ENCODE results near the gene CPNE5. TPM values are rescaled to one million over a fixed set of nuclear protein-coding genes. Genes with fewer than 3 reads are reported as not detected.

Gene CPNE5
- total and polyA plus RNA-seq, 9 of the 15 experiments (the other 6 are each of a cell fraction or from before 2014, with no cell fraction given), result 0.14 to 1.0 (median 0.46) TPM; not detected in 2

DNA sequence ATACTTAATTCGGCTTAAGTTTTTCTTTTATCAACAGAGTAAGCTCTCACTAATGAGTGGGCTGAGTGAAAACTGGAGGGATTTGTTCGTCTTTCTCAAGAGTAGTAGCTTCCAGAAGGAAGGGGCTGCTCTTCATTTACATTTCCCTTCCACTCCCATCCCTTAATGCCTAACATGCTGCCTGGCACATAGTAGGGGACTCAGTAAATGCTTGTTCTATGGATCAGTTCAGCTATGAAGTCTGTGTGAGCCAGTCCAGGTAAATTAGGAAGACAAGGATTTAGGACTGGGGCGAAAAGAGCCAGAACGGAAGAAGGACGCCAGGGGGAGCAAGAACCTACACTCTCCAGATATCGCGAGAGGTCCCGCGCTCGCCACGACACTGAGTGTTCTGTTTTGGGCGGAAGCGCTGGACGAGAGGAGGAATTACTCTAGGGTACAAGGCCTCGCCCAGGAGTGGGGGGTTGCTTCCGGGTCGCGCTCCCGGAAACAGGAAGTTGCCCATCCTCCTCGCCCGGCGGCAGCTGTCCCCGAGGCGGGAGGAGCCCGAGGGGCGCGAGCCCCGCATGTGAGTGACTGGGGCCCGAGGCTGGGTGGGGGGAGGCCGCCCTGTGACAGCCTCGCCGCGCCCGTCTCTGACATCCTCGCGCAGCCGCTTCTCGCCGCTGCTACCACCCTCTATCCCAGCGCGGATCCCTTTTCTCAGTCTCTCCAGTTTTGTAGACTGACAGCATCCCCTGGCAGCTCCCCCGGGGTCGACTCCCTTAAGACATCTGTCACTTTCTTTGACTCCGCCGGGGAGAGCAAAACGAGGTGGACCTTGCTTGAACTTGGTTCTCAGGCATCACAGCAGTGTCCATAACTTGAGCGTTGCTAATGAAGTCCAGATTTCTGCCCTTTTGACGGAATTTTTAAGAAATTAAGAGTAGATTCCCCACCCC is 46.5 kb upstream of the CPNE5 start, which contains the start of gene C6orf89 (continued):
- TF ChIP-seq, protein P1, sequence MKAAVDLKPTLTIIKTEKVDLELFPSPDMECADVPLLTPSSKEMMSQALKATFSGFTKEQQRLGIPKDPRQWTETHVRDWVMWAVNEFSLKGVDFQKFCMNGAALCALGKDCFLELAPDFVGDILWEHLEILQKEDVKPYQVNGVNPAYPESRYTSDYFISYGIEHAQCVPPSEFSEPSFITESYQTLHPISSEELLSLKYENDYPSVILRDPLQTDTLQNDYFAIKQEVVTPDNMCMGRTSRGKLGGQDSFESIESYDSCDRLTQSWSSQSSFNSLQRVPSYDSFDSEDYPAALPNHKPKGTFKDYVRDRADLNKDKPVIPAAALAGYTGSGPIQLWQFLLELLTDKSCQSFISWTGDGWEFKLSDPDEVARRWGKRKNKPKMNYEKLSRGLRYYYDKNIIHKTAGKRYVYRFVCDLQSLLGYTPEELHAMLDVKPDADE (conservative IDR thresholded peaks at IDR 0.05; ENCODE audit: control insufficient read depth, low read depth, low read length), result peak; percentile 93
- TF ChIP-seq, protein P2, sequence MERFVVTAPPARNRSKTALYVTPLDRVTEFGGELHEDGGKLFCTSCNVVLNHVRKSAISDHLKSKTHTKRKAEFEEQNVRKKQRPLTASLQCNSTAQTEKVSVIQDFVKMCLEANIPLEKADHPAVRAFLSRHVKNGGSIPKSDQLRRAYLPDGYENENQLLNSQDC (CRISPR knock-in tag; IDR thresholded peaks at IDR 0.05), result peak; percentile 78; the same call in 1 of the 2 replicates
- TF ChIP-seq MXI1 (IDR thresholded peaks at IDR 0.05; ENCODE audit: low read depth, low read length), result peak; percentile 70; the same call in 1 of the 2 replicates
- TF ChIP-seq, protein P3, sequence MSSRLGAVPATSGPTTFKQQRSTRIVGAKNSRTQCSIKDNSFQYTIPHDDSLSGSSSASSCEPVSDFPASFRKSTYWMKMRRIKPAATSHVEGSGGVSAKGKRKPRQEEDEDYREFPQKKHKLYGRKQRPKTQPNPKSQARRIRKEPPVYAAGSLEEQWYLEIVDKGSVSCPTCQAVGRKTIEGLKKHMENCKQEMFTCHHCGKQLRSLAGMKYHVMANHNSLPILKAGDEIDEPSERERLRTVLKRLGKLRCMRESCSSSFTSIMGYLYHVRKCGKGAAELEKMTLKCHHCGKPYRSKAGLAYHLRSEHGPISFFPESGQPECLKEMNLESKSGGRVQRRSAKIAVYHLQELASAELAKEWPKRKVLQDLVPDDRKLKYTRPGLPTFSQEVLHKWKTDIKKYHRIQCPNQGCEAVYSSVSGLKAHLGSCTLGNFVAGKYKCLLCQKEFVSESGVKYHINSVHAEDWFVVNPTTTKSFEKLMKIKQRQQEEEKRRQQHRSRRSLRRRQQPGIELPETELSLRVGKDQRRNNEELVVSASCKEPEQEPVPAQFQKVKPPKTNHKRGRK (tag; IDR thresholded peaks at IDR 0.05), result no peak
- TF ChIP-seq CBX2 (IDR thresholded peaks at IDR 0.05; ENCODE audit: insufficient read depth, low read length, poor library complexity, severe bottlenecking), result no peak
- TF ChIP-seq FIP1L1 (IDR thresholded peaks at IDR 0.05; ENCODE audit: low read depth, low read length, poor library complexity, severe bottlenecking), result peak; percentile 42
- peak; percentile 85 for TF ChIP-seq TAF1 (IDR thresholded peaks at IDR 0.05; ENCODE audit: control insufficient read depth, extremely low read depth, insufficient read depth, low read length, severe bottlenecking)
- TF ChIP-seq TEAD4 (IDR thresholded peaks at IDR 0.05; ENCODE audit: low read length), result no peak; the same call in 1 of the 2 replicates
- TF ChIP-seq TEAD4 (CRISPR knock-in tag; IDR thresholded peaks at IDR 0.05; ENCODE audit: borderline replicate concordance), result no peak
- TF ChIP-seq ZNF431 (CRISPR knock-in tag; IDR thresholded peaks at IDR 0.05), result peak; percentile 76
- no peak for TF ChIP-seq ZC3H8 (IDR thresholded peaks at IDR 0.05)
- TF ChIP-seq PCBP2 (IDR thresholded peaks at IDR 0.05; ENCODE audit: low read depth, low read length, poor library complexity, severe bottlenecking), result no peak
- TF ChIP-seq, protein P4, sequence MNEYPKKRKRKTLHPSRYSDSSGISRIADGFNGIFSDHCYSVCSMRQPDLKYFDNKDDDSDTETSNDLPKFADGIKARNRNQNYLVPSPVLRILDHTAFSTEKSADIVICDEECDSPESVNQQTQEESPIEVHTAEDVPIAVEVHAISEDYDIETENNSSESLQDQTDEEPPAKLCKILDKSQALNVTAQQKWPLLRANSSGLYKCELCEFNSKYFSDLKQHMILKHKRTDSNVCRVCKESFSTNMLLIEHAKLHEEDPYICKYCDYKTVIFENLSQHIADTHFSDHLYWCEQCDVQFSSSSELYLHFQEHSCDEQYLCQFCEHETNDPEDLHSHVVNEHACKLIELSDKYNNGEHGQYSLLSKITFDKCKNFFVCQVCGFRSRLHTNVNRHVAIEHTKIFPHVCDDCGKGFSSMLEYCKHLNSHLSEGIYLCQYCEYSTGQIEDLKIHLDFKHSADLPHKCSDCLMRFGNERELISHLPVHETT (CRISPR knock-in tag; conservative IDR thresholded peaks at IDR 0.05 in 1 of 2, IDR thresholded peaks at IDR 0.05 in 1 of 2), result peak in 1 of 2 experiments; percentile 90; a peak in 2 of 4 replicates
- no peak for TF ChIP-seq ILF3 (IDR thresholded peaks at IDR 0.05; ENCODE audit: borderline replicate concordance)
- no peak for TF ChIP-seq SRSF7 (optimal IDR thresholded peaks at IDR 0.05; ENCODE audit: low read depth, low read length)
- peak; percentile 73; the same call in 1 of the 2 replicates for TF ChIP-seq ZKSCAN1 (IDR thresholded peaks at IDR 0.05; ENCODE audit: low read depth, low read length)
- TF ChIP-seq ZNF41 (CRISPR knock-in tag; conservative IDR thresholded peaks at IDR 0.05), result no peak
- TF ChIP-seq ZNF445 (CRISPR knock-in tag; IDR thresholded peaks at IDR 0.05; ENCODE audit: low read depth), result no peak
- TF ChIP-seq, protein P5, sequence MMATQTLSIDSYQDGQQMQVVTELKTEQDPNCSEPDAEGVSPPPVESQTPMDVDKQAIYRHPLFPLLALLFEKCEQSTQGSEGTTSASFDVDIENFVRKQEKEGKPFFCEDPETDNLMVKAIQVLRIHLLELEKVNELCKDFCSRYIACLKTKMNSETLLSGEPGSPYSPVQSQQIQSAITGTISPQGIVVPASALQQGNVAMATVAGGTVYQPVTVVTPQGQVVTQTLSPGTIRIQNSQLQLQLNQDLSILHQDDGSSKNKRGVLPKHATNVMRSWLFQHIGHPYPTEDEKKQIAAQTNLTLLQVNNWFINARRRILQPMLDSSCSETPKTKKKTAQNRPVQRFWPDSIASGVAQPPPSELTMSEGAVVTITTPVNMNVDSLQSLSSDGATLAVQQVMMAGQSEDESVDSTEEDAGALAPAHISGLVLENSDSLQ (IDR thresholded peaks at IDR 0.05), result peak; percentile 95
- TF ChIP-seq MECOM (CRISPR knock-in tag; IDR thresholded peaks at IDR 0.05), result no peak
- no peak for TF ChIP-seq ERF (CRISPR knock-in tag; IDR thresholded peaks at IDR 0.05)
